Stimulated activated naive B cell treated with anti-CD40 and anti-IgM and Interleukin-4, amounts not matched to agents 10 μg/mL and 1 μg/mL and 100 μg/mL, for 72 hours (primary cell): ENCODE data around the gene CORO1A.
"Not testable (repeated sequence)": the region's sequence is repeated elsewhere in the genome, so short reads cannot be mapped to it uniquely, and the experiment has no call there.

Experiments
- ATAC-seq, 2 donors: fragments of 150-1000 bp; cut with Tn5 transposase; replicated peaks; 2 replicates each; pipeline ENCODE4 v1.10.0; 2021; ENCODE audit warnings: moderate library complexity in 1 of 2
- DNase-seq: peaks from one replicate; pipeline ENCODE4 v3.0.0; 2021
- H3K27ac Mint-ChIP-seq: one replicate; pipeline ENCODE4 v1.8.0; 2022; ENCODE audit warnings: mild to moderate bottlenecking, mixed read lengths
- H3K27me3 Mint-ChIP-seq, 2 donors: one replicate each; pipeline ENCODE4 v1.8.0; 2022; ENCODE audit warnings: mixed read lengths in 2 of 2
- H3K36me3 Mint-ChIP-seq, 2 donors: one replicate each; pipeline ENCODE4 v1.8.0; 2022; ENCODE audit warnings: mixed read lengths in 2 of 2, mild to moderate bottlenecking in 1 of 2
- H3K4me1 Mint-ChIP-seq, 2 donors: one replicate each; pipeline ENCODE4 v1.8.0; 2022; ENCODE audit warnings: mixed read lengths in 2 of 2, mild to moderate bottlenecking in 1 of 2
- H3K4me3 Mint-ChIP-seq, 2 donors: one replicate each; pipeline ENCODE4 v1.8.0; 2022; ENCODE audit warnings: mild to moderate bottlenecking in 2 of 2, mixed read lengths in 2 of 2, moderate library complexity in 1 of 2
- H3K9me3 Mint-ChIP-seq, 2 donors: one replicate each; pipeline ENCODE4 v1.8.0; 2022; ENCODE audit warnings: mixed read lengths in 2 of 2, mild to moderate bottlenecking in 1 of 2

CORO1A gene

GRCh38 chr16:30205541-30206236 lies 22.3 kb downstream of the CORO1A start:
- not testable (repeated sequence) for H3K36me3 Mint-ChIP-seq

GRCh38 chr16:30206252-30206651 lies 22.9 kb downstream of the CORO1A start:
- not testable (repeated sequence) for H3K4me1 Mint-ChIP-seq, DNase-seq, H3K9me3 Mint-ChIP-seq, H3K27me3 Mint-ChIP-seq, H3K36me3 Mint-ChIP-seq, H3K27ac Mint-ChIP-seq, H3K4me3 Mint-ChIP-seq
- peak; percentile 43 to 45 for ATAC-seq

More at GRCh38 chr16:30205541-30206236, 22.3 kb downstream of the CORO1A start:
- not testable (repeated sequence) for DNase-seq, H3K9me3 Mint-ChIP-seq, H3K27ac Mint-ChIP-seq, H3K4me1 Mint-ChIP-seq, H3K27me3 Mint-ChIP-seq, H3K4me3 Mint-ChIP-seq
- peak; percentile 64 to 66 for ATAC-seq

GRCh38 chr16:30207063-30207704 lies 23.8 kb downstream of the CORO1A start:
- not testable (repeated sequence) for H3K27me3 Mint-ChIP-seq, H3K36me3 Mint-ChIP-seq, DNase-seq, H3K4me3 Mint-ChIP-seq, H3K4me1 Mint-ChIP-seq, H3K9me3 Mint-ChIP-seq, H3K27ac Mint-ChIP-seq
- peak; percentile 66 to 69 for ATAC-seq

- not testable (repeated sequence) for H3K4me3 Mint-ChIP-seq, H3K9me3 Mint-ChIP-seq, H3K27me3 Mint-ChIP-seq, H3K36me3 Mint-ChIP-seq, H3K27ac Mint-ChIP-seq, H3K4me1 Mint-ChIP-seq, ATAC-seq, DNase-seq
Observed at GRCh38 chr16:30209032-30209431, 25.6 kb downstream of the CORO1A start.

GRCh38 chr16:30211414-30211813 lies 28.0 kb downstream of the CORO1A start:
- not testable (repeated sequence) for H3K27ac Mint-ChIP-seq, H3K36me3 Mint-ChIP-seq, DNase-seq, H3K27me3 Mint-ChIP-seq, H3K4me3 Mint-ChIP-seq, H3K9me3 Mint-ChIP-seq, ATAC-seq, H3K4me1 Mint-ChIP-seq

- H3K4me3 Mint-ChIP-seq, H3K27me3 Mint-ChIP-seq, H3K27ac Mint-ChIP-seq, H3K4me1 Mint-ChIP-seq, H3K9me3 Mint-ChIP-seq, DNase-seq, ATAC-seq, H3K36me3 Mint-ChIP-seq: not testable (repeated sequence)
Observed at GRCh38 chr16:30217082-30217481, 33.7 kb downstream of the CORO1A start.
